Endothelial cell of umbilical vein (primary cell): Measurements from ENCODE around the gene BMPR1B. TPM values are rescaled to one million over a fixed set of nuclear protein-coding genes. Genes with fewer than 3 reads are reported as not detected.

Experiments used
- BruUV-seq: library from RNA; stranded (reverse); fragments of 400-500 nt; replicated peaks from 2 replicates; lab custom pipeline; 2021; lab: Mats Ljungman, UMichigan
- CTCF ChIA-PET: fragments of 300-600, 350-600 bp; sonication (Branson Sonifier 250); formaldehyde crosslinking; loops from one replicate; lab custom pipeline; 2021; ENCODE audit warnings: antibody characterized with exemption, inconsistent platforms; lab: Charles Lee
- POLR2A ChIA-PET: fragments of 300-600, 350-600 bp; sonication (Branson Sonifier 250); formaldehyde crosslinking; loops from one replicate; lab custom pipeline; 2021; ENCODE audit warnings: antibody characterized with exemption, inconsistent platforms; lab: Charles Lee
- DNase-seq: peaks from one replicate; pipeline ENCODE4 v3.0.0-alpha.2; 2011; ENCODE audit warnings: low read depth, low spot score
- FAIRE-seq: peaks from 2 replicates; lab custom pipeline; 2011; peaks lifted over from hg19 to GRCh38; lab: Jason Lieb, UNC
- H2AFZ ChIP-seq: 2 replicates; pipeline ENCODE4 v1.6.0; 2012; ENCODE audit warnings: low read depth, low read length, control low read depth, inconsistent platforms
- H3K27ac ChIP-seq: 2 replicates; pipeline ENCODE4 v1.5.1; 2011; ENCODE audit warnings: low read depth, mild to moderate bottlenecking, control low read depth, low read length, moderate library complexity; ENCODE audit not compliant: insufficient read depth
- H3K27me3 ChIP-seq, 2 experiments: 2 replicates each; pipeline versions ENCODE4 v1.6.0 to v1.6.1; 2011; ENCODE audit warnings: low read length in 2 of 2, mixed read lengths in 1 of 2; ENCODE audit not compliant: control insufficient read depth in 2 of 2, insufficient read depth in 2 of 2
- H3K36me3 ChIP-seq, 2 experiments: 2 replicates in 1 of 2; 3 replicates in 1 of 2; pipeline ENCODE4 v1.5.1; 2011; ENCODE audit warnings: low read length in 2 of 2, mild to moderate bottlenecking in 1 of 2, moderate library complexity in 1 of 2; ENCODE audit not compliant: control insufficient read depth in 2 of 2, insufficient read depth in 2 of 2; ENCODE audit errors: extremely low read depth in 1 of 2
- H3K4me1 ChIP-seq: 3 replicates; pipeline ENCODE4 v1.5.1; 2011; ENCODE audit warnings: mild to moderate bottlenecking, low read length; ENCODE audit not compliant: control insufficient read depth, insufficient read depth; ENCODE audit errors: extremely low read depth
- H3K4me2 ChIP-seq: 2 replicates; pipeline ENCODE4 v1.6.1; 2011; ENCODE audit warnings: low read length, control low read depth, mixed read lengths; ENCODE audit not compliant: insufficient read depth
- H3K4me3 ChIP-seq, 3 experiments: fragments of 200-600 bp in 1 of 3; sonication (generic), shearing (Covaris generic) in 1 of 3; replicated peaks in 1 of 3; 2 replicates each; pipeline ENCODE4 v1.5.1; 2011 to 2016; ENCODE audit warnings: control low read depth in 3 of 3, low read length in 3 of 3, mild to moderate bottlenecking in 2 of 3, inconsistent platforms in 1 of 3, low read depth in 1 of 3, moderate library complexity in 1 of 3; ENCODE audit not compliant: insufficient read depth in 1 of 3
- H3K79me2 ChIP-seq: 2 replicates; pipeline ENCODE4 v1.6.0; 2012; ENCODE audit warnings: low read length, inconsistent platforms; ENCODE audit not compliant: control insufficient read depth, insufficient read depth
- H3K9ac ChIP-seq: replicated peaks from 2 replicates; pipeline ENCODE3; 2011; ENCODE audit warnings: low read length, control low read depth; ENCODE audit not compliant: insufficient read depth; ENCODE audit errors: extremely low read depth
- H3K9me1 ChIP-seq: replicated peaks from 3 replicates; pipeline ENCODE4 v1.6.0; 2011; ENCODE audit warnings: mild to moderate bottlenecking, low read length; ENCODE audit not compliant: control insufficient read depth, insufficient read depth; ENCODE audit errors: extremely low read depth
- H3K9me3 ChIP-seq: replicated peaks from 2 replicates; pipeline ENCODE4 v1.5.1; 2012; ENCODE audit warnings: low read length, inconsistent platforms; ENCODE audit not compliant: control insufficient read depth, insufficient read depth
- H4K20me1 ChIP-seq: replicated peaks from 2 replicates; pipeline ENCODE3; 2011; ENCODE audit warnings: mild to moderate bottlenecking, low read length; ENCODE audit not compliant: control insufficient read depth, insufficient read depth; ENCODE audit errors: extremely low read depth
- EZH2 ChIP-seq: IDR thresholded peaks from 2 replicates; pipeline ENCODE4 v1.6.1; 2012; ENCODE audit warnings: borderline replicate concordance, low read depth, mild to moderate bottlenecking, moderate library complexity, low read length, inconsistent platforms; ENCODE audit not compliant: severe bottlenecking
- FOS ChIP-seq: IDR thresholded peaks from 2 replicates; pipeline ENCODE4 v1.6.1; 2011; ENCODE audit warnings: mild to moderate bottlenecking, low read length, moderate library complexity, borderline replicate concordance; ENCODE audit not compliant: insufficient read depth
- GATA2 ChIP-seq: IDR thresholded peaks from 2 replicates; pipeline ENCODE4 v1.7.0; 2011; ENCODE audit warnings: low read depth, mild to moderate bottlenecking, moderate library complexity, mixed read lengths, low read length; ENCODE audit not compliant: insufficient read length, insufficient read depth
- JUN ChIP-seq: IDR thresholded peaks from 2 replicates; pipeline ENCODE4 v1.6.1; 2011; ENCODE audit warnings: borderline replicate concordance, low read depth; ENCODE audit not compliant: insufficient read length, insufficient read depth
- MYC ChIP-seq: IDR thresholded peaks from one replicate; pipeline ENCODE4 v1.6.1; 2011; ENCODE audit warnings: mild to moderate bottlenecking, low read depth, low read length
- POLR2A ChIP-seq: IDR thresholded peaks from 2 replicates; pipeline ENCODE4 v1.6.1; 2012; ENCODE audit warnings: low read depth, mild to moderate bottlenecking, control low read depth, low read length
- POLR2AphosphoS5 ChIP-seq: IDR thresholded peaks from 2 replicates; pipeline ENCODE4 v1.6.1; 2012; ENCODE audit warnings: low read depth, mild to moderate bottlenecking, control low read depth, low read length, moderate library complexity; ENCODE audit not compliant: insufficient read depth
- dilution Hi-C: fragments of 300-500 bp; cut with MboI; formaldehyde crosslinking; loops from one replicate; pipeline ENCODE4 v1.15.0; 2019; ENCODE audit warnings: low sequenced_read_pairs; ENCODE audit not compliant: extremely low pct_ligation_motif_present
- intact Hi-C: fragments of 100-400 bp; cut with micrococcal nuclease; formaldehyde crosslinking; loops from one replicate; pipeline ENCODE4 v1.10.0; 2022
- polyA plus RNA-seq, 4 experiments: library from polyadenylated mRNA; depleted of rRNA in 3 of 4; stranded (reverse) in 3 of 4; unstranded in 1 of 4; fragments of >200 nt; gene quantifications; 2 replicates each; pipeline versions ENCODE4 v1.2.1 to v1.2.3, GENCODE V29; 2011 to 2012; ENCODE audit warnings: missing spikeins in 1 of 4
- total RNA-seq: library from RNA; stranded (reverse); gene quantifications from 2 replicates; pipeline ENCODE4 v1.2.3, GENCODE V29; 2021
- TF ChIP-seq, protein P1 (sequence below): IDR thresholded peaks from 2 replicates; pipeline ENCODE4 v1.6.1; 2011; ENCODE audit not compliant: insufficient read depth, insufficient read length
- TF ChIP-seq, protein P2 (sequence below), 2 donors: IDR thresholded peaks; 1 replicate in 1 of 2; 2 replicates in 1 of 2; pipeline ENCODE4 v1.5.1; 2011; ENCODE audit warnings: low read length in 2 of 2, mild to moderate bottlenecking in 2 of 2, moderate library complexity in 2 of 2, control low read depth in 1 of 2, inconsistent platforms in 1 of 2, low read depth in 1 of 2; ENCODE audit not compliant: insufficient read depth in 1 of 2; ENCODE audit errors: extremely low read depth in 1 of 2

Gene BMPR1B
- total and polyA plus RNA-seq, 2 donors (not counting 3 experiments of a cell fraction or from before 2014, with no cell fraction given): 0.28 to 2.1 TPM

DNA sequence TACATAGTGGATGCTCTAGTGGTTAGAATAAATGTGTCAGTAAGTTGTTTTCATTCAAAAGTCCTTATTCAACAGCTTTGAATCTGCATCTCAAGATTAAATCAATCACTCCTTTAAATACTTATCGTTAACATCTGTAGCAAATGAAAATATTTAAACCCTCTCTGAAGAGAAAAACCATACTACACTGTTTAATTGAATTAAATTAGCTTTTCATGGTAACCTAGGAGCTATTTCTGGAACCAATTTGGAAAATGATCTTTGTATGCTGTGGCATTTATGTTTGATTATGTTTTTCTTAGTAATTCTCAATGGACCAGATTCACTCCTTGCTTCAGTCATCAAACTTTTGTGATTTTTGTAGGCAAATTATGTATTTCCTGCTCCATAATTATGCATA is 9.7 kb downstream of the BMPR1B start:
- no peak overlapping the region for H3K4me3 ChIP-seq
- intact Hi-C loops (no loop called here), dilution Hi-C loops (no loop called here)
- H3K4me1 ChIP-seq: no peaks in the 10 kb centered on the region
- no peak overlapping the region for H2AFZ ChIP-seq
- H3K79me2 ChIP-seq: no peaks in the 10 kb centered on the region
- DNase-seq (no peak), FAIRE-seq (no peak)
- POLR2A ChIA-PET: no interaction called here
- TF ChIP-seq POLR2A (no peak), GATA2 (no peak), JUN (no peak), FOS (no peak), POLR2AphosphoS5 (no peak), MYC (no peak), EZH2 (no peak)
- TF ChIP-seq, protein P1, sequence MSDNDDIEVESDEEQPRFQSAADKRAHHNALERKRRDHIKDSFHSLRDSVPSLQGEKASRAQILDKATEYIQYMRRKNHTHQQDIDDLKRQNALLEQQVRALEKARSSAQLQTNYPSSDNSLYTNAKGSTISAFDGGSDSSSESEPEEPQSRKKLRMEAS: no peak
- TF ChIP-seq, protein P2, sequence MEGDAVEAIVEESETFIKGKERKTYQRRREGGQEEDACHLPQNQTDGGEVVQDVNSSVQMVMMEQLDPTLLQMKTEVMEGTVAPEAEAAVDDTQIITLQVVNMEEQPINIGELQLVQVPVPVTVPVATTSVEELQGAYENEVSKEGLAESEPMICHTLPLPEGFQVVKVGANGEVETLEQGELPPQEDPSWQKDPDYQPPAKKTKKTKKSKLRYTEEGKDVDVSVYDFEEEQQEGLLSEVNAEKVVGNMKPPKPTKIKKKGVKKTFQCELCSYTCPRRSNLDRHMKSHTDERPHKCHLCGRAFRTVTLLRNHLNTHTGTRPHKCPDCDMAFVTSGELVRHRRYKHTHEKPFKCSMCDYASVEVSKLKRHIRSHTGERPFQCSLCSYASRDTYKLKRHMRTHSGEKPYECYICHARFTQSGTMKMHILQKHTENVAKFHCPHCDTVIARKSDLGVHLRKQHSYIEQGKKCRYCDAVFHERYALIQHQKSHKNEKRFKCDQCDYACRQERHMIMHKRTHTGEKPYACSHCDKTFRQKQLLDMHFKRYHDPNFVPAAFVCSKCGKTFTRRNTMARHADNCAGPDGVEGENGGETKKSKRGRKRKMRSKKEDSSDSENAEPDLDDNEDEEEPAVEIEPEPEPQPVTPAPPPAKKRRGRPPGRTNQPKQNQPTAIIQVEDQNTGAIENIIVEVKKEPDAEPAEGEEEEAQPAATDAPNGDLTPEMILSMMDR (IDR thresholded peaks at IDR 0.05; ENCODE audit: extremely low read depth in 1 of 2, insufficient read depth in 1 of 2, low read depth in 1 of 2, low read length in 2 of 2): no peak
- CTCF ChIA-PET: interaction anchor here (1.1 to 1.3 kb wide), 2 partner anchors 9 to 11 kb away, joined by 3 to 4 read pairs; no protein-coding TSS in a partner anchor
- BruUV-seq: no TSS peak
- H3K36me3 ChIP-seq: no peaks in the 10 kb centered on the region
- no peaks in the 10 kb centered on the region for H3K9me3 ChIP-seq
- H3K27ac ChIP-seq: no peak overlapping the region
- no peaks in the 10 kb centered on the region for H3K27me3 ChIP-seq
- H3K9me1 ChIP-seq: no peaks in the 10 kb centered on the region
- H3K9ac ChIP-seq: no peak overlapping the region
- no peak overlapping the region for H3K4me2 ChIP-seq
- H4K20me1 ChIP-seq: no peaks in the 10 kb centered on the region
